Globus pallidus (tissue), 1 donor: ENCODE data around the gene TLR5.
"Not testable (repeated sequence)": the region's sequence is repeated elsewhere in the genome, so short reads cannot be mapped to it uniquely, and the experiment has no call there.

Source experiments
- DNase-seq: peaks from one replicate; pipeline ENCODE4 v3.0.0-alpha.2; 2015; ENCODE audit warnings: low spot score

The TLR5 gene, protein sequence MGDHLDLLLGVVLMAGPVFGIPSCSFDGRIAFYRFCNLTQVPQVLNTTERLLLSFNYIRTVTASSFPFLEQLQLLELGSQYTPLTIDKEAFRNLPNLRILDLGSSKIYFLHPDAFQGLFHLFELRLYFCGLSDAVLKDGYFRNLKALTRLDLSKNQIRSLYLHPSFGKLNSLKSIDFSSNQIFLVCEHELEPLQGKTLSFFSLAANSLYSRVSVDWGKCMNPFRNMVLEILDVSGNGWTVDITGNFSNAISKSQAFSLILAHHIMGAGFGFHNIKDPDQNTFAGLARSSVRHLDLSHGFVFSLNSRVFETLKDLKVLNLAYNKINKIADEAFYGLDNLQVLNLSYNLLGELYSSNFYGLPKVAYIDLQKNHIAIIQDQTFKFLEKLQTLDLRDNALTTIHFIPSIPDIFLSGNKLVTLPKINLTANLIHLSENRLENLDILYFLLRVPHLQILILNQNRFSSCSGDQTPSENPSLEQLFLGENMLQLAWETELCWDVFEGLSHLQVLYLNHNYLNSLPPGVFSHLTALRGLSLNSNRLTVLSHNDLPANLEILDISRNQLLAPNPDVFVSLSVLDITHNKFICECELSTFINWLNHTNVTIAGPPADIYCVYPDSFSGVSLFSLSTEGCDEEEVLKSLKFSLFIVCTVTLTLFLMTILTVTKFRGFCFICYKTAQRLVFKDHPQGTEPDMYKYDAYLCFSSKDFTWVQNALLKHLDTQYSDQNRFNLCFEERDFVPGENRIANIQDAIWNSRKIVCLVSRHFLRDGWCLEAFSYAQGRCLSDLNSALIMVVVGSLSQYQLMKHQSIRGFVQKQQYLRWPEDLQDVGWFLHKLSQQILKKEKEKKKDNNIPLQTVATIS

GRCh38 chr1:223142795-223143536 is at the start of gene TLR5:
Gene TLR5 (minus strand): TSS chr1:223143248. CDS start chr1:223113031, 30,217 bp downstream.
- DNase-seq, result peak; percentile 68

DNA sequence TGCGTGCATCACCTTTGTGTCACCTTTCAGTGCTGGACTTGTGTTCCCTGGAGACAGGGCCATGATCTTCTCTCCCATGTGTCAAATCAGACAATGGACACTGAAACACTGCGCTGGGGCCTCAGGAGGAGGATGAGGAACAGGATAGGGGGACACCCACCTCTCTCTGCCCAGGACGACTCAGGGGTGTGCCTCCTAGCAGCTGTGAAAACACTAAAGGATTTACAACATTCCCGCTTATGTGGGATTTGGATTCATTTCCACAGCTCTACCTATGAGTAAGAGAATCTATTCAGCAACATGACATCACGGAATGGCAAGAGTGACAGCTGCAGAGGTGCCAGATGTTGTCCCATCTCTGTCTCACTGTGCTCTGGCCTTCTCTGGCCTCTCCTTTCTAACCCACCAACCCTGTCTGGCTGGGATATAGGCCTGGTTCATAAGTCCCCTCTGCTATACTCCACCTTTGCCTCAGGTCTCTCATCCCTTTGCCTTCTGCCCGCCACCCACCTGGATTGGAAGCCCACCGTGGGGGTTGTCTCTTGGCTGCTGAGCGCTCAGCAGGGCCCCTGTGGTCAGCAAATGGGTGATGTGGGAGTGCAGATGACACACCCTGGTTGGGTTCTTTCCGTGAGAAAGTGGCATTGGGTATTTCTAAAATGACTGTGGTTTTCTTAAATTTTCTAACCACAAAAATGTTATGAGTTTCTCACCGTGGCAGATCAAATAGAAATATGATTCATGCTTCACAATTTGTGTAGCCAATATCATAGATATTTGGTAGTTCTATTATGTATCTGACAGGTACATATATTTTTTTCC is 47.1 kb upstream of the TLR5 start:
- DNase-seq, result no peak

GRCh38 chr1:223189525-223189902 is 46.5 kb upstream of the TLR5 start:
- no peak for DNase-seq

GRCh38 chr1:223188618-223189356 is 45.7 kb upstream of the TLR5 start:
- no peak for DNase-seq

DNA sequence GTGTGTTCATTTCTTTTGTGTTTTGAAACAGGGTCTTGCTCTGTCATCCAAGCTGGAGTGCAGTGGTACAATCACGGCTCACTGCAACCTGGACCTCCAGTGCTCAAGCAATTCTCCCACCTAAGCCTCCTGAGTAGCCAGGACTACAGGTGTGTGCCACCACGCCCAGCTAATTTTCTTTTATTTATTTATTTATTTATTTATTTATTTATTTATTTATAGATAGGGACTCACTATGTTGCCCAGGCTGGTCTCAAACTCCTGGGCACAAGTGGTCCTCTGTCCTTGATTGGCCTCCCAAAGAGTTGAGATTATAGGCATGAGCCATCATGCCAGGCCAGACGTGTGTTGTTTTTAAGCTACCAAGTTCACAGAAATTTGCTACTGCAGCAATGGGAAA is 43.8 kb upstream of the TLR5 start:
- DNase-seq, result no peak

GRCh38 chr1:223183268-223183862 is 40.3 kb upstream of the TLR5 start:
- no peak for DNase-seq

GRCh38 chr1:223180731-223181321 is 37.8 kb upstream of the TLR5 start:
- DNase-seq, result peak; percentile 62

- no peak for DNase-seq
Observed at GRCh38 chr1:223179786-223180185, 36.7 kb upstream of the TLR5 start.

DNA sequence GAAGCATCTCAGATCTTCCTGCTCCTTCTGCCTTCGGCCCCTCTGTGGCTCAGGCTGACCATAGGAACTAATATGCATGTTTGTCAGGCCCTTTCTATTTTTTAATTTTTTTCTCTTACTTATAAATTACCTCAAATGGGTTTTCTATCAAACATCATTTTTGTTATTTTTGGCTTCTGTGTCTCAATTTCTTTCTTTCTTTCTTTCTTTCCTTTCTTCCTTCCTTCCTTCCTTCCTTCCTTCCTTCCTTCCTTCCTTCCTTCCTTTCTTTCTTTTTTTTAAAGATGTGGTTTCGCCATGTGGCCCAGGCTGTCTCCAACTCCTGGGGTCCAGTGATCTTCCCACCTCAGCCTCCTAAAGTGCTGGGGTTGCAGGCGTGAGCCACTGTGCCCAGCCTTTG is 36.2 kb upstream of the TLR5 start:
- DNase-seq, result no peak

DNA sequence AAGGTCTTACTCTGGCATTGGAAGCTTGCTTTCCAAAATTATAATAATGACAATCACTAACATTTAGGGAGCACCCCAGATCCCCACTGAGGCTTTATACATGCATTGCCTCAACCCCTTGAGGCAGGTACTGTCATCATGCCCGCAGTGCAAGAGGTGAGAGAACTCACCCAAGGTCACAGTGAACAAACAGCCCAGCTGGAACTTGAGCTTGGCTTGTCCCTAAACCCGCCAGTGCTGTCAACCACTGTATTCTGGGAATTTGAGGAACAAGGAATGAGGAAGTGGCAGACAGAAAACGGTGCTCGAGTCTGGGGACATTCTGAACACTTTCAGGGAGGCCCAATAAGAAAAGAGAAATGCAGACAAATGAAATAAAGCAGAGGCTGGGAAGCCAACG is 34.6 kb upstream of the TLR5 start:
- DNase-seq, result peak; percentile 46

DNA sequence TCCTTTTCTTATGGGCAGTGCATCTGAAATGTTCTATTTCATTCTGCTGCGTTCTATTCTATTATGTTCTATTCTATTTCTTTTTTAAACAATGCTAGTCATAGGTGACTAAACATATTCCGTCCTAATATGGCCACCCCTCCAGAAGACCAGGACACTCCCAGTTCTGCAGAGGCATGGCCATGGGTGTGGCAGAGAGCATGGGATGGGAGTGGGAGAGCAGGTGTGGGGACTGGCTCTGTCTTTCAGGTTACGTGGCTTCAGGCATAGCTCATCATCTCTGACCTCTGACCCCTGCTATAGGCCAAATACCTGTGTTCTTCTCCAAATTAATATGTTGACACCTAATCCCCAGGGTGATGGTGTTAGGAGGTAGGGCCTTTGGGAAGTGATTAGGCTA is 33.4 kb upstream of the TLR5 start:
- DNase-seq, result no peak

DNA sequence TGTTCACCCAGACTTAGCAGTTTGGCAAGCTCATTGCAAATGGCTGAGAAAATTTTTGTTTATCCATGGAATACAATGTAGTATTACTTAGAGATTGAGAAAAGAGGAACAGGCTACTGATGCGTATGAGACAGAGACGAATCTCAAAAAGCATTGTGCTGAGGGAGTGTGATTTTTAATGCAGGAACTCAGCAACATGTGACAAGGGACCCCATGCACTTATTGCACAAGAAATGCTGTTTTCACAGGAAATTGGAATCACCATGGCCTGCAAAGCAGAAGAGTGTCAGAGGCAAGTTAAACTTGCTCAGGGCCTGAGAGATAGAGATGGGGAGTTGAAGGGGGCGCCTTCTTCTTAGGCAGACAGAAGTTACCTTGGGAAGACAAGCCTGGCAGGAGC is 32.6 kb upstream of the TLR5 start:
- peak; percentile 56 for DNase-seq

DNA sequence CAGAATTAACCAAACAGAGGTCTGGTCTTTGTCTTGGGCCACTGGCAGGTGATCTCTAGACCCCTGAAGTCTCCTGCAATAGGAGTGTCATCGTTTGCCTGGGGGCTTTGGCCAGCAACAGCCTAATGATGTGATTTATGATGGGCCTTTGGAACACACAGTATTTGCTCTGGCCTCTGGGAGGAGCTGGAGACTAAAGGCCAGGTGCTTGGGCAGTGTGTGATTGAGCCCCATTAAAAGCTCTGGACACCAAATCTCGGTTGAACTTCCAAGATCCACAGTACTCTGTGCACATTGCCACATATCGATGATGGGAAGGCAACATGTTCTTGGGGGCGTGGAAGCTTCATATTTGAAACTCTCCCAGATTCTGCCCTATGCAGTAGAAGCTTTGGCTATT is 32.0 kb upstream of the TLR5 start:
- DNase-seq, result no peak

DNA sequence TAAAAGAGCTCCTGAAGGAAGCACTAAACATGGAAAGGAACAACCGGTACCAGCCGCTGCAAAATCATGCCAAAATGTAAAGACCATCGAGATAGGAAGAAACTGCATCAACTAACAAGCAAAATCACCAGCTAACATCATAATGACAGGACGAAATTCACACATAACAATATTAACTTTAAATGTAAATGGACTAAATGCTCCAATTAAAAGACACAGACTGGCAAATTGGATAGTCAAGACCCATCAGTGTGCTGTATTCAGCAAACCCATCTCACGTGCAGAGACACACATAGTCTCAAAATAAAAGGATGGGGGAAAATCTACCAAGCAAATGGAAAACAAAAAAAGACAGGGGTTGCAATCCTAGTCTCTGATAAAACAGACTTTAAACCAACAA is 26.4 kb upstream of the TLR5 start:
- not testable (repeated sequence) for DNase-seq

DNA sequence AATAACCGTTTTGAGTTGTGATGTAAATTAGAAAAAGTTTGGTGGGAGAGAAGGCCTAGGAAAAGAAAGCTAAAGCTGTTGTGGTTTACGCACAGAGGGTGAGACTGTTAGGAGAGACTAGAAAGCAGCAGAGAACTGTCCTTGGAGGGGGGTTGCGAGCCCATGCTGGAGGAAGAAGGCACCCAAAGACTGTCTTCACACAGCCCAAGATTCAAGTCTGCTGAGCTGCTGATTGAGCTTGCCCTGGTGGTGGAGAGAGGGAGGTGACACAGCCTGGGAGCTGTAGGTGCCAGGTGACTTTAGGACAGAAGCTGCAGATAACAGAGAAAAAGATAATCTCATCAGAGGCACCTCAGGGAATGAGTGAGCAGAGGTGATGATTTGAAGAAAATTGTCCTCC is 18.3 kb upstream of the TLR5 start:
- no peak for DNase-seq

DNA sequence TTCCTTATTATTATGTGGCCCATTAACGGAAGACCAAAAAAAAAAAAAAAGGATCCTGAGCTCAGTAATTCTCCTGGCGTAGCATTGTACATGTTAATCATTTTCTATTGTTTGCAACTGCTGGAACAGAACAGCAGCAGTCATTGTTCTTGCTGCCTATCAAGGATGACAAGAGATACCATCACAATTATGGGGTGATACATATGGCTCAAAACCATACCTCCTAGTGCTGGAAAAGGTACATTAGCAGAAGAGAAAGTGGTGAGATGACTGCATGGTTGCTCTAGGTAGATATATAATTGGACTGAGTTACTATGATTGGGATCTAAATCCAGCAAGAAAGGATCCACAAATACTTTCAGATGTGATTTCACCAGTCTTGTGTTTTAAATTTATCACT is 13.3 kb upstream of the TLR5 start:
- no peak for DNase-seq

DNA sequence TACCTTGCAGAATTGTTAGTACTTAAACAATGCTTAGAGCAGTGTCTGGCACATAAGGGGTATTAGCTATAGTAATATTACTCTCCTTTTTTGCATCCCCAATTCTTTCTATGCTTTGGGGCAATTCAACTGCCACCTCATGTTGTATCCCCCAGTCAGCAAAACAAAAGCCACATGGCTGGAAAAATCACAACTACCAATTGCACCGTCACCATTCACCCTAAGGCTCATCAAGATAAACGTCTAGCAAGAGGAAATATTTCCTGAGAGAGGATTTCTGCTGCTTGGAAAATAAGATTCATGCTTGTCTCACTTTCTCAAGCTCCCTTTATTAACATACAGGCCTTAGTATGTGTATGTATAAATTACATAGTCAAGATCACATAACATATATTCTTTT is 12.1 kb upstream of the TLR5 start:
- no peak for DNase-seq

GRCh38 chr1:223153177-223154119 is 10.4 kb upstream of the TLR5 start:
- DNase-seq, result no peak

DNA sequence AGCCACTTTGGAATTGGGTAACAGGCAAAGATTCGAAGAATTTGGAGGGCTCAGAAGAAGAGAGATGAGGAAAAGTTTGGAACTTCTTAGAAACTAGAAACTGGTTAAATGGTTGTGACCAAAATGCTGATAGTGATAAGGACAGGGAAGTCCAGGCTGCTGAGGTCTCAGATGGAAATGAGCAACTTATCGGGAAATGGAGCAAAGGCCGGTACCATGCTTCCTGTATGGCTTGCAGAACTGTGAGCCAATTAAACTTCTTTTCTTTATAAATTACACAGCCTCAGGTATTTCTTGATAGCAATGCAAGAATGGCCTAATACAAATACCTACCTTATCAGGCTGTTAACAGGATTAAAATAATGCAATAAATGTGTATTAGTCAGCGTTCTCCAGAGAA is 9.4 kb upstream of the TLR5 start:
- DNase-seq, result no peak
